A549 (cell line): ENCODE results near the gene MCM3AP. TPM values are rescaled to one million over a fixed set of nuclear protein-coding genes. Genes with fewer than 3 reads are reported as not detected.

Experiments used
- ATAC-seq, 2 experiments: fragments of 200-7000 bp in 1 of 2; fragments of >200 bp in 1 of 2; cut with Nextera tagmentation in 1 of 2; cut with Tn5 transposase in 1 of 2; 3 replicates each; pipeline versions ENCODE4 v1.8.0 to v1.9.1; 2018 to 2020; ENCODE audit warnings: mild to moderate bottlenecking in 1 of 2, moderate library complexity in 1 of 2
- CTCF ChIA-PET: fragments of 300-600 bp; sonication (Branson Sonifier 250); formaldehyde crosslinking; extraction: SDS; loops from one replicate; lab custom pipeline; 2021; ENCODE audit warnings: antibody characterized with exemption, inconsistent platforms; lab: Yijun Ruan, JAX
- POLR2A ChIA-PET: fragments of 350-600 bp; formaldehyde crosslinking; extraction: SDS; loops from one replicate; lab custom pipeline; 2021; ENCODE audit warnings: antibody characterized with exemption, inconsistent platforms; lab: Yijun Ruan, JAX
- DNase-seq, 2 experiments: peaks; one replicate each; pipeline versions ENCODE4 v3.0.0 to v3.0.0-alpha.2; 2011 to 2016; ENCODE audit warnings: low read depth in 1 of 2, low spot score in 1 of 2
- FAIRE-seq: peaks from 2 replicates; lab custom pipeline; 2011; peaks lifted over from hg19 to GRCh38; lab: Jason Lieb, UNC
- H3K27ac ChIP-seq, 2 experiments: fragments of >200 bp; sonication (Bioruptor Twin); formaldehyde crosslinking; 3 replicates each; pipeline ENCODE4 v1.5.1; 2016 to 2017
- H3K4me1 ChIP-seq: fragments of >200 bp; sonication (Bioruptor Twin); formaldehyde crosslinking; 3 replicates; pipeline ENCODE4 v1.6.1; 2016
- H3K4me2 ChIP-seq: fragments of >200 bp; sonication (Bioruptor Twin); formaldehyde crosslinking; 3 replicates; pipeline ENCODE4 v1.6.1; 2016
- H3K4me3 ChIP-seq: fragments of >200 bp; sonication (Bioruptor Twin); formaldehyde crosslinking; 3 replicates; pipeline ENCODE4 v1.5.1; 2016
- H3K9me3 ChIP-seq: fragments of >200 bp; sonication (Bioruptor Twin); formaldehyde crosslinking; 3 replicates; pipeline ENCODE4 v1.6.1; 2016
- ATOH8 ChIP-seq: fragments of 250-450 bp; sonication (Bioruptor Pico); IDR thresholded peaks from 2 replicates; pipeline ENCODE4 v1.5.0; 2020; ENCODE audit warnings: low read depth, mild to moderate bottlenecking, moderate library complexity
- CBX2 ChIP-seq: fragments of 200-600 bp; sonication (generic); IDR thresholded peaks from 2 replicates; pipeline ENCODE4 v1.6.1; 2016; ENCODE audit warnings: low read depth, mild to moderate bottlenecking, borderline replicate concordance
- CHD4 ChIP-seq: fragments of 200-600 bp; sonication (generic); IDR thresholded peaks from 2 replicates; pipeline ENCODE4 v1.6.1; 2016; ENCODE audit warnings: antibody characterized with exemption, mild to moderate bottlenecking, borderline replicate concordance
- FOSL2 ChIP-seq, 2 experiments: fragments of 450-650 bp in 1 of 2; fragments of >200 bp in 1 of 2; sonication (Bioruptor Twin) in 1 of 2; formaldehyde crosslinking; IDR thresholded peaks; 2 replicates each; pipeline versions ENCODE4 v1.5.0 to v1.6.1; 2016 to 2020; ENCODE audit warnings: mild to moderate bottlenecking in 1 of 2, moderate library complexity in 1 of 2
- FOXS1 ChIP-seq: fragments of 250-450 bp; sonication (Bioruptor Pico); IDR thresholded peaks from 2 replicates; pipeline ENCODE4 v1.5.0; 2020; ENCODE audit warnings: mild to moderate bottlenecking, moderate library complexity
- HDAC2 ChIP-seq: fragments of 200-600 bp; sonication (generic); IDR thresholded peaks from 2 replicates; pipeline ENCODE4 v1.6.1; 2016
- HEYL ChIP-seq: fragments of 250-450 bp; sonication (Bioruptor Pico); IDR thresholded peaks from 2 replicates; pipeline ENCODE4 v1.8.0; 2021; ENCODE audit warnings: mild to moderate bottlenecking, moderate library complexity
- HMGXB4 ChIP-seq: fragments of 250-450 bp; sonication (Bioruptor Pico); IDR thresholded peaks from 2 replicates; pipeline ENCODE4 v1.5.0; 2021; ENCODE audit warnings: mild to moderate bottlenecking, moderate library complexity, borderline replicate concordance
- HOXA7 ChIP-seq: fragments of 250-450 bp; sonication (Bioruptor Pico); IDR thresholded peaks from 2 replicates; pipeline ENCODE4 v1.5.0; 2020; ENCODE audit warnings: mild to moderate bottlenecking, moderate library complexity
- HOXB5 ChIP-seq: fragments of 250-450 bp; sonication (Bioruptor Pico); IDR thresholded peaks from 2 replicates; pipeline ENCODE4 v1.5.0; 2020; ENCODE audit warnings: mild to moderate bottlenecking, moderate library complexity
- JUN ChIP-seq, 2 experiments: fragments of >200 bp; sonication (Bioruptor Twin); formaldehyde crosslinking; IDR thresholded peaks; 2 replicates in 1 of 2; 3 replicates in 1 of 2; pipeline ENCODE4 v1.6.1; 2016 to 2017
- JUNB ChIP-seq: fragments of >200 bp; sonication (Bioruptor Twin); formaldehyde crosslinking; IDR thresholded peaks from 2 replicates; pipeline ENCODE4 v1.6.1; 2016
- MAFK ChIP-seq: fragments of 450-650 bp; IDR thresholded peaks from 2 replicates; pipeline ENCODE4 v1.6.1; 2014; ENCODE audit not compliant: partially characterized antibody
- MAZ ChIP-seq: fragments of 150-350 bp; IDR thresholded peaks from 2 replicates; pipeline ENCODE4 v1.6.1; 2014; ENCODE audit warnings: antibody characterized with exemption, low read depth, low read length, borderline replicate concordance
- NR3C1 ChIP-seq: fragments of >200 bp; sonication (Bioruptor Twin); formaldehyde crosslinking; IDR thresholded peaks from 3 replicates; pipeline ENCODE4 v1.6.1; 2017
- PHF8 ChIP-seq: fragments of 200-600 bp; sonication (generic); IDR thresholded peaks from 2 replicates; pipeline ENCODE4 v1.6.1; 2016; ENCODE audit warnings: low read depth, mild to moderate bottlenecking, antibody characterized with exemption, moderate library complexity, borderline replicate concordance
- REST ChIP-seq: fragments of 200-600 bp; sonication (generic); IDR thresholded peaks from 2 replicates; pipeline ENCODE4 v1.6.1; 2016; ENCODE audit warnings: antibody characterized with exemption, mild to moderate bottlenecking, moderate library complexity
- SMC3 ChIP-seq: fragments of >200 bp; sonication (Bioruptor Twin); formaldehyde crosslinking; IDR thresholded peaks from 3 replicates; pipeline ENCODE4 v1.6.1; 2018; ENCODE audit warnings: inconsistent platforms
- TFCP2L1 ChIP-seq: fragments of 250-450 bp; sonication (Bioruptor Pico); IDR thresholded peaks from 2 replicates; pipeline ENCODE4 v1.5.0; 2021; ENCODE audit warnings: mild to moderate bottlenecking
- ZSCAN20 ChIP-seq: fragments of 250-450 bp; sonication (Bioruptor Pico); IDR thresholded peaks from 2 replicates; pipeline ENCODE4 v1.8.0; 2022; ENCODE audit warnings: mild to moderate bottlenecking, moderate library complexity
- WGBS: methylation state at CpG from one replicate; pipeline ENCODE4 v1.1.6; 2017; ENCODE audit errors: missing lambda C conversion rate; 5-methylcytosine and 5-hydroxymethylcytosine counted together
- polyA plus RNA-seq, 4 experiments: library from polyadenylated mRNA; depleted of rRNA in 3 of 4; stranded (reverse); fragments of >200 nt; fragmentation: RNase III in 1 of 4; extraction: RNeasy Plus Mini Kit Qiagen cat#74134 plus additional on column Dnase treatment in 1 of 4; gene quantifications; 2 replicates in 3 of 4; 3 replicates in 1 of 4; pipeline ENCODE4 v1.2.3, GENCODE V29; 2011 to 2017
- TF ChIP-seq, protein P1 (sequence below): IDR thresholded peaks from 2 replicates; pipeline ENCODE4 v1.6.1; 2012
- TF ChIP-seq, protein P2 (sequence below): fragments of 450-650 bp; IDR thresholded peaks from 2 replicates; pipeline ENCODE4 v1.6.1; 2014; ENCODE audit warnings: antibody characterized with exemption

The MCM3AP gene
- polyA plus RNA-seq, 2 of the 4 experiments (the other 2 are of a cell fraction) = 41.2 to 43.6 TPM

DNA sequence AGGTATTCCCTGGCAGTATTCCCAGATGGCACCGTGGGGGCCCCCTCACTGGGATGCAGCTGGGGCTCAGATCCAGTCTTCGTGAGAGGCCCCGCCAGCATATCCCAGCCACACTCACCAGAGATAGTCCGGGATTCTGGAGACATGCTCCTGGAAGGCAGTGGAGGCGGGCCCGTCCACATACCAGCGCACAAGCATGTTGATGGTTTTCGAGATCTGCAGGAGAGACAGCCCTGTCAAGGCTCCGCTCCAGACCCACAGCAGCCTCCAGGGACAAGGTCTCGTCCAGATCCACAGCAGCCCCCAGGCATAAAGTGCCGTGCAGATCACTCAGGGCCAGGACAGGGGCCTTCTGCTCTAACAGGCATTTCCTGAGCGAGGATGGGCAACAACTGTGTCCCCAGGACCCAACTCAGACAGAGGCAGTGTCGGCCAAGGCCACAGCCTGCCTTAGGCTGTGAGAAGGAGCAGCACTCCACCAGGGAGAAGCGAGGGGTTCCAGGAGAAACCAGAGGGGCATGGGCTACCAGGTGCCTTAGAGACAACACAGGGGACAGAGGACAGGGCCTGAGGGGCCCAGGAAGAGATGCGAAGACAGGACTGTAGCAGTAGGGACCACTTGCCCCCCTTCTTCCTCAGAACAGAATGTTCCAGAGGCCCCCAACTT lies 71.7 kb downstream of the MCM3AP start:
- TF ChIP-seq JUNB = no peak
- DNase-seq (no peak), ATAC-seq (no peak), FAIRE-seq (no peak)
- ChIA-PET POLR2A (no interaction called here), CTCF (no interaction called here)
- no peak overlapping the region for H3K4me3 ChIP-seq
- no peaks in the 10 kb centered on the region for H3K9me3 ChIP-seq
- H3K27ac ChIP-seq = no peak overlapping the region
- no peak overlapping the region for H3K4me2 ChIP-seq
- H3K4me1 ChIP-seq = no peaks in the 10 kb centered on the region
- WGBS = 88% methylated on average over 9 of the region's 15 CpGs

DNA sequence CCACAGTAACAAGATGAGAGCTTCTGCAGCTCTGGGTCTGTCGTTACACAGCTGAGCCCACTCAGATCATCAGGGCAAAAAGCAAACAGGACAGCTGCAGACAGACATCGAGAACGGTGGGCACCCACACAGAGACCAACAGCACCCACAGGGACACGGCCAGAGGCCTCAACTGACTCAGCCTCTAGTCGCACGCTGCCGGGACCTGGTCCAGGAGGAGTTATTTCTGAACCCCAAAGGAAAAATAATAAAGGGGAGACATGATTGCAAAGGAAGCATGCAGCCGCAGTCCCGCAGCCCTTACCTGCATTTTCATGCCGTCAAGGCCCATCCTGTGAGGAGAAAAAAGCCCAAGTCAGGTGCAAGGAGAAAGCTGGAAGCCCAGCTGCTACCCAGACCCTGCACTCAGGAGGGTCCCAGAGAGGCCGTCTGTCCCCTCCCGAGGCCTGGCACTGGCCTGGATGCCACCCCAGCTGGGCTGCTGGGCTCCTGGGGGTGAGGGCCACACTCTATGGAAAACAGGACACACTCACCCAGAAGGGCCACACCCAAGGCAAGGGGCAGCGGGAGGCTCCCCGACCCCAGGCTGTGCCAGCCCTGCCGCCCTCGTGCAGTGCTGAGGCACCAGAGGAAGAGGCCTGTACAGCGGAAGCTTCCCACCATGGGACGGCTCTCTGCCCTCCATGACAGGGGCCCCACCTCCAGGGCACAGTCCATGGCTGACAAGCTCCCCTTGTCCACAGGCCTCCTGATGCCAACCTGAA lies 72.5 kb downstream of the MCM3AP start:
- Histone ChIP-seq H3K4me1 (no peaks in the 10 kb centered on the region), H3K4me2 (no peak overlapping the region), H3K4me3 (no peak overlapping the region), H3K9me3 (no peaks in the 10 kb centered on the region), H3K27ac (no peak overlapping the region)
- ATAC-seq = no peak
- ChIA-PET POLR2A (no interaction called here), CTCF (interaction anchor here (1.4 kb wide), 1 partner anchor 12 kb away, joined by 3 read pairs; no protein-coding TSS in a partner anchor)
- WGBS = 94% methylated on average over 10 of the region's 18 CpGs
- TF ChIP-seq FOSL2 (IDR thresholded peaks at IDR 0.05) = no peak
- TF ChIP-seq FOSL2 (CRISPR knock-in tag; IDR thresholded peaks at IDR 0.05) = no peak
- TF ChIP-seq PHF8 = no peak
- no peak for TF ChIP-seq SMC3
- TF ChIP-seq, protein P1, sequence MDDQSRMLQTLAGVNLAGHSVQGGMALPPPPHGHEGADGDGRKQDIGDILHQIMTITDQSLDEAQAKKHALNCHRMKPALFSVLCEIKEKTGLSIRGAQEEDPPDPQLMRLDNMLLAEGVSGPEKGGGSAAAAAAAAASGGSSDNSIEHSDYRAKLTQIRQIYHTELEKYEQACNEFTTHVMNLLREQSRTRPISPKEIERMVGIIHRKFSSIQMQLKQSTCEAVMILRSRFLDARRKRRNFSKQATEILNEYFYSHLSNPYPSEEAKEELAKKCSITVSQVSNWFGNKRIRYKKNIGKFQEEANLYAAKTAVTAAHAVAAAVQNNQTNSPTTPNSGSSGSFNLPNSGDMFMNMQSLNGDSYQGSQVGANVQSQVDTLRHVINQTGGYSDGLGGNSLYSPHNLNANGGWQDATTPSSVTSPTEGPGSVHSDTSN = no peak
- no peak for TF ChIP-seq ATOH8 (CRISPR knock-in tag)
- no peak for TF ChIP-seq CBX2
- TF ChIP-seq HDAC2 = no peak
- TF ChIP-seq HEYL (CRISPR knock-in tag) = no peak
- TF ChIP-seq MAZ = no peak
- TF ChIP-seq TFCP2L1 (CRISPR knock-in tag) = no peak
- DNase-seq = no peak
- FAIRE-seq = no peak

GRCh38 chr21:46211786-46212720 lies 73.4 kb downstream of the MCM3AP start:
- ATAC-seq (no peak), FAIRE-seq (no peak), DNase-seq (no peak)
- Histone ChIP-seq H3K4me3 (no peak overlapping the region), H3K4me1 (no peaks in the 10 kb centered on the region), H3K9me3 (no peaks in the 10 kb centered on the region), H3K27ac (no peak overlapping the region), H3K4me2 (no peak overlapping the region)
- ChIA-PET POLR2A (no interaction called here), CTCF (interaction anchor here (1.3 to 2.5 kb wide), 3 partner anchors 13 to 69 kb away, joined by 3 to 8 read pairs (median 5); no protein-coding TSS in a partner anchor)
- 83% methylated on average over 13 of the region's 23 CpGs for WGBS
- TF ChIP-seq, protein P2, sequence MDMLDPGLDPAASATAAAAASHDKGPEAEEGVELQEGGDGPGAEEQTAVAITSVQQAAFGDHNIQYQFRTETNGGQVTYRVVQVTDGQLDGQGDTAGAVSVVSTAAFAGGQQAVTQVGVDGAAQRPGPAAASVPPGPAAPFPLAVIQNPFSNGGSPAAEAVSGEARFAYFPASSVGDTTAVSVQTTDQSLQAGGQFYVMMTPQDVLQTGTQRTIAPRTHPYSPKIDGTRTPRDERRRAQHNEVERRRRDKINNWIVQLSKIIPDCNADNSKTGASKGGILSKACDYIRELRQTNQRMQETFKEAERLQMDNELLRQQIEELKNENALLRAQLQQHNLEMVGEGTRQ = no peak
- no peak for TF ChIP-seq NR3C1
- no peak for TF ChIP-seq HMGXB4 (CRISPR knock-in tag)
- TF ChIP-seq FOXS1 (CRISPR knock-in tag) = no peak
- no peak for TF ChIP-seq HOXA7 (CRISPR knock-in tag)
- TF ChIP-seq MAFK = no peak
- no peak for TF ChIP-seq JUN (IDR thresholded peaks at IDR 0.05)
- TF ChIP-seq REST = no peak
- TF ChIP-seq CHD4 = no peak
- no peak for TF ChIP-seq HOXB5
- no peak for TF ChIP-seq ZSCAN20 (CRISPR knock-in tag)
